CD4-positive, CD25-positive, alpha-beta regulatory T cell (primary cell): ENCODE results near the gene ZSWIM5. TPM values are rescaled to one million over a fixed set of nuclear protein-coding genes. Genes with fewer than 3 reads are reported as not detected.
A peak's percentile ranks its signal among the peaks of the same experiment; 100 is the strongest.
"Not testable (repeated sequence)": the region's sequence is repeated elsewhere in the genome, so short reads cannot be mapped to it uniquely, and the experiment has no call there.

ENCODE experiments used
- ATAC-seq, 2 donors: fragments of 150-1000 bp; cut with Tn5 transposase; one replicate each; pipeline ENCODE4 v1.10.0; 2021; ENCODE audit warnings: low read depth in 2 of 2, moderate number of reproducible peaks in 2 of 2, moderate library complexity in 1 of 2
- DNase-seq, 3 donors: peaks; one replicate each; pipeline versions ENCODE4 v3.0.0 to v3.0.0-alpha.2; 2012 to 2022; ENCODE audit warnings: mixed read lengths in 1 of 3
- H3K27ac ChIP-seq: one replicate; pipeline ENCODE4 v1.7.0; 2013; ENCODE audit warnings: mild to moderate bottlenecking, low read length; ENCODE audit not compliant: insufficient read depth, poor library complexity, severe bottlenecking
- H3K27me3 ChIP-seq: one replicate; pipeline ENCODE4 v1.7.0; 2013; ENCODE audit warnings: low read length; ENCODE audit not compliant: control insufficient read depth, insufficient read depth
- H3K36me3 ChIP-seq: one replicate; pipeline ENCODE4 v1.7.0; 2013; ENCODE audit warnings: mild to moderate bottlenecking, low read length, moderate library complexity; ENCODE audit not compliant: control insufficient read depth, insufficient read depth
- H3K4me1 ChIP-seq: 2 replicates; pipeline ENCODE4 v1.7.0; 2013; ENCODE audit warnings: mild to moderate bottlenecking, low read length; ENCODE audit not compliant: insufficient read depth, control insufficient read depth, poor library complexity, severe bottlenecking
- H3K4me3 ChIP-seq: one replicate; pipeline ENCODE4 v1.7.0; 2013; ENCODE audit warnings: low read depth, mild to moderate bottlenecking, low read length, moderate library complexity
- H3K9me3 ChIP-seq, 2 experiments: 1 replicate in 1 of 2; 2 replicates in 1 of 2; pipeline ENCODE4 v1.7.0; 2013; ENCODE audit warnings: low read length in 2 of 2, mild to moderate bottlenecking in 1 of 2, moderate library complexity in 1 of 2; ENCODE audit not compliant: control insufficient read depth in 2 of 2
- H3K27ac Mint-ChIP-seq, 3 donors: one replicate each; pipeline ENCODE4 v1.8.0; 2020 to 2022; ENCODE audit warnings: mild to moderate bottlenecking in 3 of 3, mixed read lengths in 3 of 3, moderate library complexity in 2 of 3
- H3K27me3 Mint-ChIP-seq: one replicate; pipeline ENCODE4 v1.8.0; 2022; ENCODE audit warnings: mild to moderate bottlenecking, mixed read lengths
- H3K36me3 Mint-ChIP-seq: one replicate; pipeline ENCODE4 v1.8.0; 2020; ENCODE audit warnings: mixed read lengths
- H3K4me1 Mint-ChIP-seq, 4 donors: one replicate each; pipeline ENCODE4 v1.8.0; 2020 to 2022; ENCODE audit warnings: mixed read lengths in 4 of 4, mild to moderate bottlenecking in 1 of 4
- H3K4me3 Mint-ChIP-seq, 4 donors: one replicate each; pipeline ENCODE4 v1.8.0; 2020 to 2022; ENCODE audit warnings: mild to moderate bottlenecking in 4 of 4, mixed read lengths in 4 of 4, moderate library complexity in 3 of 4
- H3K9me3 Mint-ChIP-seq, 7 donors: one replicate each; pipeline ENCODE4 v1.8.0; 2020 to 2022; ENCODE audit warnings: mixed read lengths in 7 of 7, mild to moderate bottlenecking in 3 of 7, moderate library complexity in 2 of 7
- polyA plus RNA-seq, 4 donors: library from polyadenylated mRNA; unstranded; fragments of 300-500 nt; fragmentation: Illumina TruSeq; gene quantifications; one replicate each; pipeline ENCODE4 v1.2.3, GENCODE V29; 2021
- total RNA-seq: library from RNA; stranded (reverse); gene quantifications from one replicate; pipeline ENCODE4 v1.2.3, GENCODE V29; 2022

ZSWIM5 gene
- total and polyA plus RNA-seq, 5 donors from 2014 or later: 0.09 to 0.23 (median 0.10) TPM; not detected in 1

DNA sequence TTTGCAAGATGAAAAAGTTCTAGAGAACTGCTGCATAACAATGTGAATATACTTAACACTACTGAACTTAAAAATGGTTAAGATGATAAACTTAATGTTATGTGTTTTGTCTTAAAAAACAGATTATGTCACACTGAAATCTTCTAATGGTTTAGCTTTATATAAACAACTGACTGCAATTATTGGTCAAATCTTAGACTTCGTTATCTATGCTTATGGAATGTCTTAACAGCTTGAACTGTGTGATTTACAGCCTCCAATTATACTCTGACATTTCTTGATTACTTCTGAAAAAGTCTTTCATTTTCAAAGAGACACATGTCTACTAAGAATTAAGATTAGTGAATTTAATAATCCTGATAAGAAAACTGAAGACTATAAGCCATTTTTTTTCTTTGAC lies 71.1 kb downstream of the ZSWIM5 start:
- Histone ChIP-seq H3K4me1 (no peaks in the 10 kb centered on the region), H3K9me3 (no peaks in the 10 kb centered on the region), H3K27ac (no peak overlapping the region), H3K27me3 (peaks cover 13% of the 10 kb centered on the region), H3K36me3 (no peaks in the 10 kb centered on the region), H3K4me3 (no peak overlapping the region)
- Mint-ChIP-seq H3K4me3 (no peak overlapping the region), H3K9me3 (peaks cover 0 to 4% (median 0%) of the 10 kb centered on the region in 7 donors), H3K27ac (no peak overlapping the region), H3K36me3 (no peaks in the 10 kb centered on the region), H3K27me3 (peaks cover 16% of the 10 kb centered on the region), H3K4me1 (peaks cover 0 to 4% (median 0%) of the 10 kb centered on the region in 4 donors)
- ATAC-seq (no peak), DNase-seq (no peak)

DNA sequence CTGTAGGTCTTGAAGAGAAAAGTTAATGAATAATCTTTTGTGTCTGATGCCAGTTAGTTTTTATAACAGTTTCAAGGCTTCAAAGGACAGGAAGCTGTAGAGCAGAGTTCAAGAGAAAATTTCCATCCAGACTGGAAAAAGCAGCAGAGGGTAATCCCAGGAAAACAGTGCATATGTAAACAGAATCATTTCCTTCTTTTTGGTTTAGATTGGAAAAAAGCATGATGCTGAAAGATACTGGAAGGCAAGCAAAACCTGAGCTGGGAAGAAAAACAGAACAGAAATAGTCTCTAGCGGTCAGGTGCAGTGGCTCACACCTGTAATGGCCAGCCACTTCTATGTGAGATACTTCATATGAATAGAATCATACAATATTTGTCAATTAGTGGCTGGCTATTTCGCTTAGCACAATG lies 71.9 kb downstream of the ZSWIM5 start:
- Histone ChIP-seq H3K9me3 (no peaks in the 10 kb centered on the region), H3K27me3 (peaks cover 11% of the 10 kb centered on the region), H3K4me1 (no peaks in the 10 kb centered on the region), H3K36me3 (no peaks in the 10 kb centered on the region), H3K27ac (no peak overlapping the region), H3K4me3 (no peak overlapping the region)
- Mint-ChIP-seq H3K4me3 (no peak overlapping the region), H3K36me3 (no peaks in the 10 kb centered on the region), H3K27ac (no peak overlapping the region), H3K9me3 (peaks cover 0 to 4% (median 0%) of the 10 kb centered on the region in 7 donors), H3K4me1 (peaks cover 0 to 4% (median 0%) of the 10 kb centered on the region in 4 donors), H3K27me3 (peaks cover 14% of the 10 kb centered on the region)
- DNase-seq: no peak
- ATAC-seq: no peak

DNA sequence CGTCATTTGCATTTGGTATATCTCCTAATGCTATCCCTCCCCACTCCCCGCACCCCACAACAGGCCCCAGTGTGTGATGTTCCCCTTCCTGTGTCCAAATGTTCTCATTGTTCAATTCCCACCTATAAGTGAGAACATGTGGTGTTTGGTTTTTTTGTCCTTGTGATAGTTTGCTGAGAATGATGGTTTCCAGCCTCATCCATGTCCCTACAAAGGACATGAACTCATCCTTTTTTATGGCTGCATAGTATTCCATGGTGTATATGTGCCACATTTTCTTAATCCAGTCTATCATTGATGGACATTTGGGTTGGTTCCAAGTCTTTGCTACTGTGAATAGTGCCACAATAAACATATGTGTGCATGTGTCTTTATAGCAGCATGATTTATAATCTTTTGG lies 73.7 kb downstream of the ZSWIM5 start:
- peaks cover 11% of the 10 kb centered on the region for H3K27me3 ChIP-seq
- H3K27ac Mint-ChIP-seq, DNase-seq, H3K4me1 Mint-ChIP-seq, H3K4me3 Mint-ChIP-seq, H3K9me3 ChIP-seq, ATAC-seq, H3K27ac ChIP-seq, H3K36me3 Mint-ChIP-seq, H3K36me3 ChIP-seq, H3K4me3 ChIP-seq, H3K4me1 ChIP-seq, H3K9me3 Mint-ChIP-seq: not testable (repeated sequence)
- H3K27me3 Mint-ChIP-seq: peaks cover 14% of the 10 kb centered on the region

DNA sequence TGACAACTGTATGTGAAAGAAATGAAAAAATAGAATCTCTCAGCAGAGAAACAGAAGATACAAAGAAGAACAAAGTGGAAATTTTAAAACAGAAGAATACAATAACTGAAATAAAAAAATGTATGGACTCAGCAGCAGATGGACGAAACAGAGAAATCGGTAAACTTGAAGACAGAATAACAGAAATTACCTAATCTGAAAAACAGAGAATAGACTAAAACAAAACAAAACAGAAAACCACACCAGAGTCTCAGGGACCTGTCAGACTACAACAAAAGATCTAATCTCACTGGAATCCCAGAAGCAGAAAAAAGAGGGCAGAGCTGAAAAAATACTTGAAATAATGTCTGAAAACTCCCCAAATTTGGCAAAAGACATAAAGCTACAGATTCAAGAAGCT lies 83.0 kb downstream of the ZSWIM5 start:
- H3K27ac Mint-ChIP-seq: no peak overlapping the region
- no peak for DNase-seq
- peaks cover 20% of the 10 kb centered on the region for H3K27me3 Mint-ChIP-seq

DNA sequence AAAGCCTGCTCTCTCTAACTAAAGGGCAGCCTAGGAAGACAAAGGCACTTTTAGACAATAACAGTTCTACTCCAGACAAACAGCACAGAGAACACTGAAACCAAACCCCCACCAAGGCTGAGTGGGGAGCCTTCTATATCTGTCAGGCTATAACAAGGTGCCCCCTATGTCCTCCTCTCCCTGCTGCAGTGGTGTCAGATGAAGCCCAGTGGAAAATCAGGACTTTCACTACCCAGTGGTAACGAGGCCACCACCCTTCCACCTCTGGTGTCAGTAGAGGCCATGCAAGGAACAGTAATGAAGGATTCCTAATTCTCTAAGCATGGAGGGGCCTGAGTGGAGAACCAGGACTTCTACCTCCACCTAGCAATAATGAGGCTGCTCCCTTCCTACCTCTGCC lies 83.7 kb downstream of the ZSWIM5 start:
- Mint-ChIP-seq H3K4me1 (peaks cover 0 to 5% (median 3%) of the 10 kb centered on the region in 4 donors), H3K27me3 (peaks cover 23% of the 10 kb centered on the region), H3K4me3 (no peak overlapping the region), H3K27ac (no peak overlapping the region), H3K36me3 (peaks cover 3% of the 10 kb centered on the region), H3K9me3 (peaks cover 0 to 2% (median 0%) of the 10 kb centered on the region in 7 donors)
- no peak for DNase-seq
- no peaks in the 10 kb centered on the region for H3K4me1 ChIP-seq
- H3K36me3 ChIP-seq: no peaks in the 10 kb centered on the region
- H3K9me3 ChIP-seq: no peaks in the 10 kb centered on the region
- H3K27ac ChIP-seq: no peak overlapping the region
- H3K4me3 ChIP-seq: no peak overlapping the region
- ATAC-seq: no peak
- peaks cover 19% of the 10 kb centered on the region for H3K27me3 ChIP-seq

More for the DNA sequence above, 83.0 kb downstream of the ZSWIM5 start:
- no peaks in the 10 kb centered on the region for H3K4me1 Mint-ChIP-seq
- ATAC-seq: no peak
- Histone ChIP-seq H3K36me3 (no peaks in the 10 kb centered on the region), H3K4me1 (no peaks in the 10 kb centered on the region), H3K27ac (no peak overlapping the region), H3K27me3 (peaks cover 19% of the 10 kb centered on the region), H3K9me3 (no peaks in the 10 kb centered on the region), H3K4me3 (no peak overlapping the region)
- peaks cover 0 to 2% (median 0%) of the 10 kb centered on the region in 7 donors for H3K9me3 Mint-ChIP-seq
- peaks cover 3% of the 10 kb centered on the region for H3K36me3 Mint-ChIP-seq
- H3K4me3 Mint-ChIP-seq: no peak overlapping the region

DNA sequence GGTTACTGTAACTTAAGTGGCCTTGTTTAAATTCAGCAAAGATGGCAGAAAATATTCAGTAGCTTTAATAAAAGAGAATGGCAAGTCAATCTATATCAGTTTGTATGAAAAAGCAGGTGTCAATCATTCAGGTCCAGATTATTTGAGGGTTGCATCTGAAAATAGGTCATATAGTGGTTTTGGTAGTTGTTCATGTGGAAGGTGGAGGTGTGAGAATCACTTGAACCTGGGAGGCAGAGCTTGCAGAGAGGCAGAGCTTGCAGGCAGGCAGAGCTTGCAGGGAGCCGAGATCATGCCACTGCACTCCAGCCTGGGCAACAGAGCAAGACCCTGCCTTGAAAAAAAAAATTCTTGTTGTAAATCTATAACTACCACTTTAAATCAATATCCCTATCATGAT lies 88.6 kb downstream of the ZSWIM5 start:
- Histone ChIP-seq H3K27ac (no peak overlapping the region), H3K9me3 (no peaks in the 10 kb centered on the region), H3K4me3 (no peak overlapping the region), H3K36me3 (no peaks in the 10 kb centered on the region), H3K4me1 (peaks cover 13% of the 10 kb centered on the region), H3K27me3 (peaks cover 12% of the 10 kb centered on the region)
- H3K27me3 Mint-ChIP-seq: peaks cover 22% of the 10 kb centered on the region
- H3K4me3 Mint-ChIP-seq: no peak overlapping the region
- peaks cover 10 to 30% (median 21%) of the 10 kb centered on the region in 4 donors for H3K4me1 Mint-ChIP-seq
- peaks cover 3% of the 10 kb centered on the region for H3K36me3 Mint-ChIP-seq
- DNase-seq (no peak), ATAC-seq (no peak)
- H3K27ac Mint-ChIP-seq: no peak overlapping the region
- peaks cover 0 to 2% (median 0%) of the 10 kb centered on the region in 7 donors for H3K9me3 Mint-ChIP-seq

DNA sequence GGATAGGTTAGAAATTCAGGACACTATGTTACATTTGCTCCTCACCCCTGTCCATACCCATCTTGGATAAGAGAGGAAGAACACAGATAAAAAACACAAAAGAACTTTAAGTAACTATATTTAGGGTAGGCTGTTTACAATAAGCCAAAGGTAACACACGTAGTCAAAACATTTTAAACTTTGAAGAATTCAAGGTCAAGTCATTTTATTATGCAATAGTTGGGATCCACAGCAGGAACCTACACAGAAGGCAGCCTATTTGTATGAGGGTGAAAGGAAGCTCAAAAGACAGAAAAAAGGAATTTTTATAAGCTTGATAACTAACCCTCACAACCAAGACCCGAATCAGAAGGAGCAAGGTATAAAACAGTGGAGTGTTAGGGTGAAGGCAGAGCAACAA lies 89.6 kb downstream of the ZSWIM5 start:
- Histone ChIP-seq H3K27ac (no peak overlapping the region), H3K27me3 (peaks cover 4% of the 10 kb centered on the region), H3K36me3 (no peaks in the 10 kb centered on the region), H3K4me3 (peak overlapping the region; percentile 51), H3K9me3 (no peaks in the 10 kb centered on the region), H3K4me1 (peaks cover 13% of the 10 kb centered on the region)
- H3K9me3 Mint-ChIP-seq: peaks cover 0 to 2% (median 0%) of the 10 kb centered on the region in 7 donors
- ATAC-seq (no peak), DNase-seq (no peak)
- H3K27ac Mint-ChIP-seq: peak overlapping the region in 2 of 3 donors; percentile 3 to 8
- H3K4me1 Mint-ChIP-seq: peaks cover 10 to 30% (median 21%) of the 10 kb centered on the region in 4 donors
- H3K36me3 Mint-ChIP-seq: peaks cover 3% of the 10 kb centered on the region
- H3K4me3 Mint-ChIP-seq: peak overlapping the region in 2 of 4 donors; percentile 1 to 51
- peaks cover 22% of the 10 kb centered on the region for H3K27me3 Mint-ChIP-seq

DNA sequence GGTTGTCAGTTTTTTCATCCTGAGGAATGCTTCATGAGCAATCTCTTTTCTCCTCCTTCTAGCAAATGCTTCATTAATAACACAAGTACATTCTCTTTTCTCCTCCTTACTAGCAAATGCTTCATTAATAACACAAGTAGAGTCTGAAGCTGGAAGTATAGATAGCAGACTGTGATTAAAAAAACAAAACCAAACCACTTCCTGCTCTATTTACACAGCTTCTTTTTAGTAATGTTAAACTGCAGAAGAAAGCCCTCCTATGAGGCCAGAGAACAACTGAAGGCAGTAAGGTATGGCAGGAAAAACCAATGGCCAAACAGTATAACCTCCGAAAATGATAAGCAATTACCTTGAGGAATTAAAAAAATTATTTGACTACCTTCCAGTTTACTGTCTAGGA lies 90.1 kb downstream of the ZSWIM5 start:
- H3K36me3 ChIP-seq: no peaks in the 10 kb centered on the region
- no peak overlapping the region for H3K27ac ChIP-seq
- H3K4me1 ChIP-seq: peaks cover 13% of the 10 kb centered on the region
- ATAC-seq (peak; percentile 61 to 80), DNase-seq (peak in 2 of 3 donors; percentile 9 to 44)
- peak overlapping the region; percentile 51 for H3K4me3 ChIP-seq
- peaks cover 0 to 2% (median 0%) of the 10 kb centered on the region in 7 donors for H3K9me3 Mint-ChIP-seq
- peaks cover 1% of the 10 kb centered on the region for H3K27me3 ChIP-seq
- H3K4me1 Mint-ChIP-seq: peaks cover 10 to 30% (median 21%) of the 10 kb centered on the region in 4 donors
- peaks cover 17% of the 10 kb centered on the region for H3K27me3 Mint-ChIP-seq
- H3K9me3 ChIP-seq: no peaks in the 10 kb centered on the region
- peak overlapping the region; percentile 3 to 79 (median 5) for H3K27ac Mint-ChIP-seq
- H3K4me3 Mint-ChIP-seq: peak overlapping the region in 3 of 4 donors; percentile 1 to 51 (median 21)
- H3K36me3 Mint-ChIP-seq: peaks cover 3% of the 10 kb centered on the region
